Thyroid gland (tissue), 4 donors: ENCODE data around the gene SEPTIN1. TPM values are rescaled to one million over a fixed set of nuclear protein-coding genes. Genes with fewer than 3 reads are reported as not detected.

ENCODE experiments used
- DNase-seq, 2 donors: peaks; one replicate each; pipeline ENCODE4 v3.0.0-alpha.2; 2019
- H3K27ac ChIP-seq, 3 donors: fragments of 200-600 bp; sonication (generic); 1 replicate in 2 of 3; 2 replicates in 1 of 3; pipeline ENCODE4 v1.5.1; 2016 to 2019; ENCODE audit warnings: mild to moderate bottlenecking in 1 of 3, moderate library complexity in 1 of 3
- H3K27me3 ChIP-seq: fragments of 200-600 bp; sonication (generic); one replicate; pipeline ENCODE4 v1.5.1; 2019
- H3K36me3 ChIP-seq, 2 donors: fragments of 200-600 bp; sonication (generic); one replicate each; pipeline ENCODE4 v1.5.1; 2016 to 2019
- H3K4me1 ChIP-seq, 2 donors: fragments of 200-600 bp; sonication (generic); one replicate each; pipeline ENCODE4 v1.5.1; 2017 to 2019
- H3K4me3 ChIP-seq, 3 donors: fragments of 200-600 bp; sonication (generic); replicated peaks in 1 of 3; 1 replicate in 2 of 3; 2 replicates in 1 of 3; pipeline ENCODE4 v1.5.1; 2016; ENCODE audit warnings: mild to moderate bottlenecking in 1 of 3
- H3K9me3 ChIP-seq: fragments of 200-600 bp; sonication (generic); one replicate; pipeline ENCODE4 v1.5.1; 2017
- POLR2A ChIP-seq, 2 donors: fragments of 450-650 bp; IDR thresholded peaks; one replicate each; pipeline ENCODE4 v1.6.1; 2017; ENCODE audit warnings: antibody characterized with exemption in 2 of 2, mild to moderate bottlenecking in 2 of 2, moderate library complexity in 1 of 2
- WGBS, 2 donors: methylation state at CpG; one replicate each; pipeline ENCODE4 v1.1.5; 2017; 5-methylcytosine and 5-hydroxymethylcytosine counted together
- intact Hi-C: fragments of 100-400 bp; cut with DNase I; formaldehyde crosslinking; loops from one replicate; pipeline ENCODE4 v1.15.1; 2023
- total RNA-seq, 4 donors: library from RNA; depleted of rRNA; stranded (reverse); fragments of >200 nt; gene quantifications; one replicate each; pipeline ENCODE4 v1.2.3, GENCODE V29; 2016
- TF ChIP-seq, protein P1 (sequence below), 6 experiments: fragments of 200-600 bp in 3 of 6; fragments of 450-650 bp in 3 of 6; sonication (generic) in 3 of 6; IDR thresholded peaks; one replicate each; pipeline ENCODE4 v1.5.1; 2016 to 2019; ENCODE audit warnings: antibody characterized with exemption in 6 of 6, mild to moderate bottlenecking in 2 of 6, inconsistent platforms in 1 of 6, moderate library complexity in 1 of 6

SEPTIN1 gene
- total RNA-seq, 4 donors from 2014 or later: 0.56 to 3.4 (median 1.4) TPM

DNA sequence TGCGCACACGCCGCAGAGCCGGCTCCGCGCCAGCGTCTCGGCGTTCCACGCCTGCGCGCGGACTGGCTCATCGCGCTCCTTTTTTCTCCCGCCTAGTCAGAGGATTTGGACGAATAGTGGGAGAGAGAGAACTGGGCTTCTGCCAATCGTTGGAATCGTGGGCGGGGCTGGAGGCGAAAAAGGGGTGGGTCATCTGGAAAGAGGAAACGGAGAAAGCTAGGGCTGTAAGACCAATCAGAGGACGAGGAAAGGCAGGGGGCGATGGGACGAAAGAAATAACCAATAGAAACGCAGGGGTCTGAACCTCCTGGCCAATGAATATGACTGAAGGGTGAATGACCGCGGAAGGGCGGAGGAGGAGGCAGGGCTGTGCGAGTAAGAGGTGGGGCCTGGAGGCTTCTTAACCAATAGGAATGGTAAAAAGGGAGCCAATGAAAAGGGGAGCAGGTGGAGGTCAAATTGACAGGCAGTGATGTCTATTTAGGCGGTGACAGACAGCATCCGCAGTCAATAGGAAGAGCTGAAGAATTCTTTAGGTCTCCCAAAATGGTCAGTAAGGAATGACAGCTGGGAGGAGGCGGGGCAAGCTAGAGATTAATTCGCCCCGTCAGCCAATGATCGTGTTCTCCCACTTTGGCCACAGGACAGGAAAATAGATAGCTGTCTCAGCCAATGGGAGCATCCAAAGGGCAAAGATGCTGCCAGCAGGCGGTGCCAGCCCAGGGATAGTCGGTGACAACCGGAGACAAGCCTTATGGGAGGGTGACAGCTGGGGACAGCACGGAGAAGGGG, 11.7 kb downstream of the SEPTIN1 start, which contains the start of gene TBC1D10B:
Gene TBC1D10B, minus strand, starts transcription at position 39 of the 792 bp plus-strand sequence. CDS start 311 bp downstream, outside the sequence.
- Histone ChIP-seq H3K4me1 (peaks cover 16 to 37% of the 10 kb centered on the region in 2 donors), H3K27me3 (no peaks in the 10 kb centered on the region), H3K4me3 (peak within 1 kb of the TSS; percentile 35 to 87 (median 75)), H3K27ac (peak within 1 kb of the TSS; percentile 62 to 73 (median 65)), H3K36me3 (no peaks in the 10 kb centered on the region), H3K9me3 (no peaks in the 10 kb centered on the region)
- peak; percentile 98 to 99 for DNase-seq
- 1% methylated on average over 36 to 40 of the region's 40 CpGs for WGBS, 2 donors
- TF ChIP-seq, protein P1, sequence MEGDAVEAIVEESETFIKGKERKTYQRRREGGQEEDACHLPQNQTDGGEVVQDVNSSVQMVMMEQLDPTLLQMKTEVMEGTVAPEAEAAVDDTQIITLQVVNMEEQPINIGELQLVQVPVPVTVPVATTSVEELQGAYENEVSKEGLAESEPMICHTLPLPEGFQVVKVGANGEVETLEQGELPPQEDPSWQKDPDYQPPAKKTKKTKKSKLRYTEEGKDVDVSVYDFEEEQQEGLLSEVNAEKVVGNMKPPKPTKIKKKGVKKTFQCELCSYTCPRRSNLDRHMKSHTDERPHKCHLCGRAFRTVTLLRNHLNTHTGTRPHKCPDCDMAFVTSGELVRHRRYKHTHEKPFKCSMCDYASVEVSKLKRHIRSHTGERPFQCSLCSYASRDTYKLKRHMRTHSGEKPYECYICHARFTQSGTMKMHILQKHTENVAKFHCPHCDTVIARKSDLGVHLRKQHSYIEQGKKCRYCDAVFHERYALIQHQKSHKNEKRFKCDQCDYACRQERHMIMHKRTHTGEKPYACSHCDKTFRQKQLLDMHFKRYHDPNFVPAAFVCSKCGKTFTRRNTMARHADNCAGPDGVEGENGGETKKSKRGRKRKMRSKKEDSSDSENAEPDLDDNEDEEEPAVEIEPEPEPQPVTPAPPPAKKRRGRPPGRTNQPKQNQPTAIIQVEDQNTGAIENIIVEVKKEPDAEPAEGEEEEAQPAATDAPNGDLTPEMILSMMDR (IDR thresholded peaks at IDR 0.05): peak in 3 of 6 experiments; percentile 16 to 34 (median 24)
- TF ChIP-seq POLR2A (IDR thresholded peaks at IDR 0.05): peak in 1 of 2 donors; percentile 74
- intact Hi-C loops: no loop called here

DNA sequence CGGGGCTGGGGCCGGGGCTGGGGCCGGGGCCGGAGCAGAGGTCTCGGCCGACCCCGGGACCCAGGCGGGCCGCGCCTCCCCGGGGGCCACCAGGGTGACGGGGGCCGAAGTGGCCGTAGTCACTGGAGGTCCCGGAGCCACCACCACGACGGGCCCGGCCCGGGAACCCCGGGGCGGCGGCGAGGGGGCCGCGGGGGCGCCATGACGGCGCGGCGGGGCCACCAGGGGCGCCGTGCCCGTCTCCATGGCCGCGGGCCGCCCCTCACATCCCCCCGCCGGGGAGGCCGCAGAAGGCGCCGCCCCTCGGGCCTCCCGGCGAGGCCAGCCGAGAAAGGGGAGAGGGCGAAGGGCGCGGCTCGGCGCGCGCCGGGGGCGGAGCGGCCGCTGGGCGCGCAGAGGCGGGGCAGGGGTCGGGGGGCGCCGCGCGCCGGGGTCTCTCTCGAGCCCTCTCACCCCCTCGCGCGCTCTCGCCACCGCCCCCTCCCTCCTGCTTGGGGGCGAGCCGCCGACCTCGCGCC, 12.4 kb downstream of the SEPTIN1 start:
- WGBS, 2 donors: 0 to 1% methylated on average over 5 to 12 of the region's 76 CpGs
- intact Hi-C loops: no loop called here
- no peak for DNase-seq

DNA sequence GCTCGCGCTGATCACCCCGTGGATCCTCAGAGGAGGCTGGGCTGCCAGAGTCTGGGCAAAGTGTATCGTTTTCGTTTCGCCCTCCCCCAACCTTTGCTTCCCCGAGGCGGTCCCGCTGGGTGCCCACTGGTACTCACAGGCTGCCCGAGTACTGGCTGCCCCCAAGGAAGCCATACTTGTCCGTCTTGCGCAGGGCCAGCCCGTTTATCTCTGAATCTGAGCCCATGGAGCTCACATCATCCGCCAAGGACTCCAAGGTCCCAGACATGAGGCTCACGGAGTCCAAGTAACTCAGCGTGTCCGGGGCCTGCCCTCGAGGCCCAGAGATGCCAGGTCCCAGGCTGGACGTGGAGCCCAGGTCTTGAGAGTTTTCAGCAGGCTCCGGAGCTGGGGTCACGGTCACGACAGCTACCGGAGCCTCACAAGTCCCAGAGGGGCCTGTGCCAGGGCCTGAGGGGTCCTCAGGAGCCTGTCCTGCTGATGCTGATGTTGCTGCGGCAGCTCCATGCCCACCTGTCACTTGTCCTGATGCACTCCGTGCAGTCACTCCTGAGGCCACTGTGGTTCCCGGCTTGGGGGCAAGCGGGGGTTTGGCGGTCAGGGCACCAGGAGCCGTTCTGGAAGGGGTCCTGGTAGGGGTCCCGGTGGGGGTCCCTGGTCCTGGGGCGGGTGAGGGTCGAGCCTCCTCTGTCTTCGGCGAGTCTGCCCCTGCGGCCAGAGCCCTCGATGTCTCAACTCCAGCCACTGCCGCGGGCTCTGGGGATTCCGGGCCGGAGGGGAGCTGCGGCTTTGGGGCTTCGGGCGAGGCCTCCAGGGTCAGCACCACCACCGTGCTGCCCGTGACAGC, 13.0 kb downstream of the SEPTIN1 start:
- Histone ChIP-seq H3K27me3 (no peaks in the 10 kb centered on the region), H3K4me3 (peak overlapping the region; percentile 35 to 87 (median 75)), H3K27ac (peak overlapping the region in 2 of 3 donors; percentile 24 to 32), H3K9me3 (no peaks in the 10 kb centered on the region), H3K36me3 (peaks cover 2 to 10% of the 10 kb centered on the region in 2 donors), H3K4me1 (peaks cover 16 to 37% of the 10 kb centered on the region in 2 donors)
- 1 to 2% methylated on average over 13 to 20 of the region's 45 CpGs for WGBS, 2 donors
- peak in 1 of 2 donors; percentile 23 for DNase-seq
- intact Hi-C loops: no loop called here
- TF ChIP-seq, protein P1 (IDR thresholded peaks at IDR 0.05): no peak
- no peak for TF ChIP-seq POLR2A (IDR thresholded peaks at IDR 0.05)

More for the DNA sequence above, 12.4 kb downstream of the SEPTIN1 start:
- H3K27ac ChIP-seq: peak overlapping the region in 2 of 3 donors; percentile 24 to 32
- TF ChIP-seq POLR2A (IDR thresholded peaks at IDR 0.05): peak in 1 of 2 donors; percentile 80
- TF ChIP-seq, protein P1 (IDR thresholded peaks at IDR 0.05): peak in 1 of 6 experiments; percentile 4
- H3K4me1 ChIP-seq: peaks cover 16 to 37% of the 10 kb centered on the region in 2 donors
- no peaks in the 10 kb centered on the region for H3K9me3 ChIP-seq
- H3K36me3 ChIP-seq: peaks cover 2 to 6% of the 10 kb centered on the region in 2 donors
- H3K27me3 ChIP-seq: no peaks in the 10 kb centered on the region
- peak overlapping the region; percentile 35 to 87 (median 75) for H3K4me3 ChIP-seq

DNA sequence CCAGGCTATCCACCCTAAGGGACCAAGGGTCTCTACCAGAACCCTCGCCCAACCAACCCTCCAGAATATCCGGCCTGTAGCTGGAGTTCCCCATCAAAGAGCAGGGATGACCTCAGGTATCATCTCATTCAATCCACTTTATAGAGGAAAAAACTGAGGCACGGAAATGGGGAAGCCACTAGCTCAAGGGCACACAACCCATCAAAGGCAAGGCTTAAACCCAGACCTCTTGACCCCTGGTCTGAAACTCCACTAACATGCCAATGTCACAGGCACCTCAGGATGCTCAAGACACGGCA, 13.6 kb downstream of the SEPTIN1 start:
- DNase-seq: no peak
- no peak for TF ChIP-seq POLR2A (IDR thresholded peaks at IDR 0.05)
- TF ChIP-seq, protein P1 (IDR thresholded peaks at IDR 0.05): no peak
- peak overlapping the region in 2 of 3 donors; percentile 24 to 32 for H3K27ac ChIP-seq
- peaks cover 16 to 37% of the 10 kb centered on the region in 2 donors for H3K4me1 ChIP-seq
- peaks cover 2 to 12% of the 10 kb centered on the region in 2 donors for H3K36me3 ChIP-seq
- intact Hi-C loops: no loop called here
- WGBS, 2 donors: 0 to 28% methylated on average over 1 to 4 of the region's 4 CpGs
- no peaks in the 10 kb centered on the region for H3K9me3 ChIP-seq
- peak overlapping the region; percentile 35 to 87 (median 75) for H3K4me3 ChIP-seq
- no peaks in the 10 kb centered on the region for H3K27me3 ChIP-seq
